Activated naive CD4-positive, alpha-beta T cell (primary cell): Measurements from ENCODE around the gene ANXA11.

Experiments used
- DNase-seq, 4 experiments: peaks; one replicate each; lab custom pipeline; 2025; lab: John Stamatoyannopoulos, UW

The ANXA11 gene

DNA sequence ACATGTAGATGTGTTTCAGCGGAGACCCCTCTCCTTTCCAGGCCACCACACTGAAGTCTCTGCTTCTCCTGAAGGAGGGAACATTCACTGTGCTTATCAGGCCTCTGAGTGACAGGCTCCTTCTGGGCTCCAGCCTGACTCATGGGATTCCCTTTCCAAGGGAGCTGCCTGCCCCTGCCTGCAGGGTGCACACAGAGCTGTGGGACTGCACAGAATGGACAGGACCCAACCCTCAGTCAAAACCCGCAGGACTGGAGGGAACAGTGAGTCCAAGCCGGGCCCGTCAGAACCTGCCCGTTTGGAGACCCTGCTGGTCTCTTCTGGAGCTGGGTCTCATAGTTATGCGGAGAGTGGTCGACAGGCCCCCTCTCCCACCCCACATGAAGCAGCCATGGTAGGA is 40.2 kb downstream of the ANXA11 start:
- no peak for DNase-seq

DNA sequence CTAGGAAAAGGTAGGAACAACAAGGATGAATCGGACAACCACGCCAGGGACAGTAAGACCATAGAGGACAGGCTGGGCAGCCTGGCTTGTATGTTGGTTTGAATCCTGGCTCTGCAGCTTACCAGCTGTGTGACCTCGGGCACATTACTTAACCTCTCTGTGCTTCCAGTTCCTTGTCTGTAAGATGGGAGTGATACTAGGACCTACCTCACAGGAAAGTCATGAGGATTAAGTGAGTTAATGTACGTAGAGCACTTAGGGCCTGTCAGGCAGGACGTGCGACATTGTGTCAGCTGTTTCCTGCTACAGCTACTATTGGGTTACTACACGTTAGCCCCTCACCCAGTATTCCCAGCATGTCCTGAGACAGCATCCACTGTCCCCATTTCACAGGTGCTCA is 40.7 kb downstream of the ANXA11 start:
- DNase-seq = no peak

DNA sequence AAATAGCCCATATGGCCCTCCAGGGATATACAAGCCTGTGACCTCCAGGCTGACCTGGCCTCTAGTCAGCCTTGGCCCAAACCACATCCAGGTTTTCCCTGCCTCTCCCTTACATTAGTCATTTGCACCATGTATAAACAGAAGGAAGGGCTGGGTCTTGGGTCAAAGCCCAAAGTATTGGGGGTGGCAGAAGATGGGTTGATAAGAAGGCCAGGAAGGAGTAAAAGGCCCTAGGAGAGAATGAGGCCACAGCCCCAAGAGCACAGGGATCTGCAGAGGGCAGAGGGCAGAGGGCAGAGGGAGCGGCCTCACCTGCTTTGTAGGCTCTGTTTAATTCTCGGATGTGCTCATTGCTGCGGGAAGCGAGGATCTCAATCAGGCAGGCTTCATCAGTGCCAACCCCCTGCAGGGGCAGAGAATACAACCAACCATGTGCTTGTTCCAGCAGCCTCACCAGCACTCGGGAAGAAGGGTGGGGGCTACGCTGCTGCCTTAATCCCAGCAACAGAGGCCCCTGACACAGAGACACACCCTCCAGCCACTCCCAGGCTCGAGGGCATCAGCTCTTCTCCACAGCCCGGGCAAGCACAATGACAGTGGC is 41.5 kb downstream of the ANXA11 start:
- no peak for DNase-seq

- no peak for DNase-seq
Measured at GRCh38 chr10:80161321-80162083, 43.8 kb downstream of the ANXA11 start.

GRCh38 chr10:80160361-80161320 is 44.7 kb downstream of the ANXA11 start:
- no peak for DNase-seq

DNA sequence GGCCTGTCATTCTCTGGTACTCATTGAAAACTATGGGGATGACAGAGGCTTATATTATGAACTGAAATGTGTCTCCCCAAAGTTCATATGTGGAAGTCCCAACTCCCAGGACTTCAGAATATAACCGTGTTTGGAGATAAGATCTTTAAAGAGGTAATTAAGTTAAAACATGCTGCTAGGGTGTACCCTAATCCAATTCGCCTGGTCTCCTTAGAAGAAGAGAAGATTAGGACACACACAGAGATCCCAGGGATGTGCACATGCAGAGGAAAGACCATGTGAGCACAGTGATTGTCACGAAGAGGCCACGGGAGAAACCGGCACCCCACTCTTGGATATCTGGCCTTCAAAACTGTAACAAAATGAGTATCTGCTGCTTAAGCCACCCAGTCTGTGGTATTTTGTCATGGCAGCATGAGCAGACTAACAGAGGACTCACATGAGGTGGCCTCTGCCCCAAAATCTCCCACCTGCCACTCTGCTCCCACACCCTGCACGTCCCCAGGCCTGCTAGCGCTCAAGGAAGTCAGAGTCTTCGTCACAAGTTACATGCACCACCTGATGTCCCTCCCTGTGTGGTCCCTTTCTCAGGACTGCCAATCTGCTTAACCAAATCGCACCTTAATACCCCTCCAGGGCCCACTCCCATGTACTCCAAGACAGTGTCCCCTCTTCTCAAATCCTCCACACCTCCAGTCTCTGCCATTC is 46.0 kb downstream of the ANXA11 start:
- no peak for DNase-seq

- DNase-seq = no peak
Measured at GRCh38 chr10:80158598-80159127, 46.7 kb downstream of the ANXA11 start.

DNA sequence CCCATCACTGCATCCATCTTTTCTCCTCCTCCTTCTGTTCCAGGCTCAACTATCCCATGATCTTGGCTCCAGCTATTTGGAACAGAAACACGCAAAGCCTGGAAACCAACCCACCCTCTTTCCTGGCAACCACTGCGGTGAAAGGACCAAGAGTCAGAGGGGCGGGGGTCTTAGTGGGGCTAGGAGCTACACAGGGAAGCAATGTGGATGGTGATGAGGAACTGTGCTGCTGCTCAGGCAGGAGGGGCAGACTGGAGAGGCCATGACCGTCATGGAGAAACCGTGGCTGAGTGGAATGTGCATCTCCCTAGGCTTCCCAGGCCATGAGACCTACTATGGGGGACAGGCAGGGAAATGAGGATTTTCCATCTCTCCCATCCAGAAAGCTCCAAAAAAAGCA is 47.2 kb downstream of the ANXA11 start:
- no peak for DNase-seq

DNA sequence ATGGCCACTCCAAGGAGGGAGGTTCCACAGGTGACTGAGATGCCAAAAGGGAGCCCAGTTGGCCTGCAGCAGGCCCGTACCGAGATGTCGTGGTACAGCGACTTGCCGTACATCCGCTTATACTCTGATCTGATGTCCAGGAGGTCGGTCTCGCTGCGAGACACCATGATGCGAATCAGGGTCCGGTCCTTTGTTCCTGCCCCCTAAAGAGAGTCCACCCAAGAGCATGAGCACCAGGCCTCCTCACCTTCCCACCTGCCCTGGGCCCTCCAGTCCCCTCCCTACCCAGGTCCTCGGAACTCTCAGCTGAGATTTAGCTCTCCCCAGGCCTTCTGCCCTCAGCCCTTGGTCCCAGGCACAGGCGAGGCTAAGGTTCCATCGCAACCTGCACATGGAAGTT is 47.8 kb downstream of the ANXA11 start:
- no peak for DNase-seq

GRCh38 chr10:80156216-80156615 is 49.1 kb downstream of the ANXA11 start:
- no peak for DNase-seq

DNA sequence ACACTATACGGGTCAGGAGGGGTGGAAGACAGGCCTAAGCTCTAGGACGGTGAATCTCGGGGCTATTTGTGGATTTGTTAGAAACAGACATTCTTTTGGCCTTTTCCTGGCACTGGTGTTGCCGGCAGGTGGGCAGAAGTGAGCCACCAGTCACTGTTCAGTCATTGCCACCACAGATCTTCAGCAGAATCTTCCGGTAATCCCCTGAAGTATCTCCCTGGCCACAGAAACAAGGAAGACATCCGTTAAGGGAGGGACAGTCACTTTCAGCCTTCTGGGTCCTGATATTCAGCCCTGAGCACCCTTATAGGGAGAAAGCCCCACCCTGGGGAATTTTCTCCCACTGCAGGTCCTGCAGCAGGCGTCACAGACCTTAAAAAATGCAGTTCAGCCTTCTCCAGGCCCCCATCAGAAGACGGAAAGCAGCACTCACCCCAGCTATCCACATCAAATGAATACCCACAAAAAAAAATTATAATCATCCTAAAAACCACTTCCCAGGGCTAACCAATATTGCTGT is 49.6 kb downstream of the ANXA11 start:
- DNase-seq = no peak

- DNase-seq = no peak
Measured at GRCh38 chr10:80154978-80155695, 50.2 kb downstream of the ANXA11 start.

- no peak for DNase-seq
Measured at GRCh38 chr10:80154626-80154977, 50.7 kb downstream of the ANXA11 start.

GRCh38 chr10:80153460-80153859 is 51.9 kb downstream of the ANXA11 start:
- no peak for DNase-seq

DNA sequence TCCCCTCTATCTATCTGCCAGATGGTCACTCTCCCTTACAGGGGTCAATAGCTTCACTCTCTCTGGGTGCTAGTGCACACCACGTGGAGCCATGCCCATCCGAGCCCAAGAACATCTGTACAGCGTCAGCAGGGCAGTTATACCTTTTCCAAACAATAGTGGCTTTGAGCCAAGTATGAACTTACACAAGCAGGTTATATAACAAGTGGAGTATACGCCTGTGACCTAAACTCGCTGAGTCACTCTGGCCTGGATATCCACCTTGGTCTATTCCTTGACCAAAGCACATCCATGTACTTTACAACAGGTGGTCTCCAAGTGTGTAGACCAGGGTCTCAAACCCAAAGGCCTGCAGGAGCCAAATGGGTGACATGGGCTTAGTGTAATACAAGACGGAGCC is 52.5 kb downstream of the ANXA11 start:
- no peak for DNase-seq

DNA sequence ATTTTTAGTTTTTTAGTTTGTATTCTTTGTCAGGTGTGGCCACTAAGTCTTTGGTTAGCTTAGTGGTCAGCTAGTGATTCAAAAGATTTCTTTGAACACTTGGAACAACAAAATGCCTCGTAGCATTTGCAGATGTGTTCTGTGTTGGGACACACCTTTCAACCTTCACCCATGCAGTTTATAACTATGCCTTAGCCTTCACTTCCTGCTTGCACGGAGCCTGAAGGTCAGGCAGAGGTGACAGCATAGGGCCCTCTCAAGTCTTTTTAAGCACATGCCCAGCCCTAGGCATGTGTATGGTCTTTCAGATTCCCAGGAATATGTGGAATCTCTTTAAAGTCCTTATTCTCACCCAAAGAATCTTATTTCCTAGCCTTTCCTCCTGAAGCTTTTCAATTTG is 55.2 kb downstream of the ANXA11 start:
- DNase-seq = no peak

GRCh38 chr10:80149123-80149522 is 56.2 kb downstream of the ANXA11 start:
- no peak for DNase-seq

GRCh38 chr10:80148166-80148805 is 57.1 kb downstream of the ANXA11 start:
- DNase-seq = no peak

DNA sequence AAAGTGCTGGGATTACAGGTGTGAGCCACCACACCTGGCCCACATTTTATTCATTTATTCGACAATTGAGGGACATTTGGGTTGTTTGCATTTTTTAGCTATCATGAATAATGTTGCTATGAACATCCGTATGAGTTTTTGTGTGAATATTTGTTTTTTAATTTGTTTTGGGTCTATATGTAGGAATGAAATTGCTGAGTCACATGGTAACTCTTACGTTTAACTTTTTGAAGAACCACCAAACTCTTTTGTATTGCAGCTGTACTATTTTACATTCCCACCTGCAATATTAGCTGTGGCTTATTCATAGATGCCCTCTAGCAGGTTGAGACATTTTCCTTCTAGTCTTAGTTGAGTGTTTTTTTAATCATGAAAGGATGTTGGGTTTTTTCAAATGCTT is 58.4 kb downstream of the ANXA11 start:
- no peak for DNase-seq
